ENCODE results near the gene ITGB6.

DNA sequence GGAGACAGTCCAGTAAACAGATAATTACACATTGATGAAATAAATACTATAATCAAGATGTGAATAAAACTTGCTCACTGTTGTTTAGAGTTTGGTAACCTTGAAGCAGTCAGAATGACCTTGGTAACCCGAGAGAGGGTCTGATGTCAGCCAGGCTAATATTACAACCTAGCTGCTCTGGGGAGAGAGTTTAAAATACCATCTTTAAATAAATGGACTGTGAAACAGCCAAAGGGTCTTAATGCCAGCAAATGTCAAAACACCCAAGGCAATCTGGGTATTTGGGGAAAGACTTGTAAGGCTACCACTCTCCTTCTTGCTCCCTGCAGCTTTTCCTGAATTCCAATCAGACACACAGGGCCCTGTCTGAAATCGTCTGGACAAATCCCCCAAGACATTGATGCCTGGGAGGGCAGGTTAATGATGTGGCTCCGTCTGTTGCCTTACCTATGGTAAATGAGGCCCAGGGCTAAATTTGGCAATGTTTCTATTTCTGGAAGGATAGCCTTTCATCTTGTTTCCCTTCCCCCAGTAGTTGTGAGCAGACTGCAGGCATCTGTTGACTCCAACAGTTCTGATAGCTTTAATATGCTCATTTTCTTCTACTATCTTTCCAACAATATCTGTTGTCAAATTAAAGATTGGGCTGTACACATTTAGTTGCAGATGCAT, 43.0 kb upstream of the ITGB6 start:
- TF ChIP-seq, protein P1, sequence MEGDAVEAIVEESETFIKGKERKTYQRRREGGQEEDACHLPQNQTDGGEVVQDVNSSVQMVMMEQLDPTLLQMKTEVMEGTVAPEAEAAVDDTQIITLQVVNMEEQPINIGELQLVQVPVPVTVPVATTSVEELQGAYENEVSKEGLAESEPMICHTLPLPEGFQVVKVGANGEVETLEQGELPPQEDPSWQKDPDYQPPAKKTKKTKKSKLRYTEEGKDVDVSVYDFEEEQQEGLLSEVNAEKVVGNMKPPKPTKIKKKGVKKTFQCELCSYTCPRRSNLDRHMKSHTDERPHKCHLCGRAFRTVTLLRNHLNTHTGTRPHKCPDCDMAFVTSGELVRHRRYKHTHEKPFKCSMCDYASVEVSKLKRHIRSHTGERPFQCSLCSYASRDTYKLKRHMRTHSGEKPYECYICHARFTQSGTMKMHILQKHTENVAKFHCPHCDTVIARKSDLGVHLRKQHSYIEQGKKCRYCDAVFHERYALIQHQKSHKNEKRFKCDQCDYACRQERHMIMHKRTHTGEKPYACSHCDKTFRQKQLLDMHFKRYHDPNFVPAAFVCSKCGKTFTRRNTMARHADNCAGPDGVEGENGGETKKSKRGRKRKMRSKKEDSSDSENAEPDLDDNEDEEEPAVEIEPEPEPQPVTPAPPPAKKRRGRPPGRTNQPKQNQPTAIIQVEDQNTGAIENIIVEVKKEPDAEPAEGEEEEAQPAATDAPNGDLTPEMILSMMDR (IDR thresholded peaks at IDR 0.05) = no peak
- TF ChIP-seq CBX8 (IDR thresholded peaks at IDR 0.05) (no peak), MAFK (IDR thresholded peaks at IDR 0.05; ENCODE audit: partially characterized antibody) (no peak), SMC3 (IDR thresholded peaks at IDR 0.05) (no peak), HOXA7 (CRISPR knock-in tag; IDR thresholded peaks at IDR 0.05) (no peak), PHF8 (IDR thresholded peaks at IDR 0.05; ENCODE audit: borderline replicate concordance, low read depth) (no peak)

Measured in A549 (cell line).